NCI-H524 (cell line): Measurements from ENCODE around the gene GRK5.
"Not testable (repeated sequence)": the region's sequence is repeated elsewhere in the genome, so short reads cannot be mapped to it uniquely, and the experiment has no call there.

Experiments used
- DNase-seq, 2 experiments: peaks; one replicate each; lab custom pipeline; 2025; lab: John Stamatoyannopoulos, UW

GRK5 gene

DNA sequence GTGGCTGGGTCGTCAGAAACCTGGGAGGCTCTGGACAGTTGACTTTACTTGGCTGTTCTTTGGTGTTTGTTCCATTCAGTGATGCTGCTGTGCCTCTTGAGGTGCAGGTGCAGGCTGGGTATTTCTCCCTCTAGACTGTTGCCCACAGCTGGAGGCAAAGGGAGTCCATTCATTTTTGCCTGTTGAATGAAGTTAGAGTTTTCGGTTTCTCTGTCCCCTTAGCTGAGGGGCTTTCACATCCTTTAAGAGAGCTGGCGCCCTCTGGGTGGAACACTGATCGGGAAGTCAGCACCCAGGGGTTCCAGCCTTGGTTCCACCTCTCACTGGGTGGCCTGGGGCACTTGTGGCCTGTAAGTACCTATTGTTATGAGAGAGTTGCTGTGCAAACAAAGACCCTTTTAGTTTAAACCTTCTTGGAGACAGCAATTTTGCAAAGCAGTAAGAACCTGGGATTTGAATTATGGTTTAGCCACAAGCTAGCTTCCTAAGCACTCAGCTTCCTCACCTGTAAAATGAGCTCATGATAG is 67.2 kb downstream of the GRK5 start:
- no peak for DNase-seq

DNA sequence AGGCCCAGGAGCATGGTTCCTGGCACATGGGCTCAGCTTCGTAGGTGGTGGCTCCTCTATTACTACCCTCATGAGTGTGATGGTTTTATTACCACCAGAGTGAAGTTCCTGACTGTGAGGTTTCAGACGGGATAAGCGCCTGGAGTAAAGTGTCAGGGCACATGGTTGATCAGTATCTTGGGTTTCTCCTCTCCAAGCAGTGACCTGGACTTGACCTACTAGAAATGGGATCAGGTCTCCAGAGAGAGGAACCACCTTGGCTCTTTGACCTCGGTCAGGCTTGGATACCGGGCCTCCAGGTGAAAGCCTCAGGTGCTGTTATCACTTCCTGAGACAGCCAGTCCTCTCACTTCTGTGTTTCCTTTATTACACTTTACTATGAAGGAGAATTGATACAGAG is 67.7 kb downstream of the GRK5 start:
- DNase-seq = no peak

DNA sequence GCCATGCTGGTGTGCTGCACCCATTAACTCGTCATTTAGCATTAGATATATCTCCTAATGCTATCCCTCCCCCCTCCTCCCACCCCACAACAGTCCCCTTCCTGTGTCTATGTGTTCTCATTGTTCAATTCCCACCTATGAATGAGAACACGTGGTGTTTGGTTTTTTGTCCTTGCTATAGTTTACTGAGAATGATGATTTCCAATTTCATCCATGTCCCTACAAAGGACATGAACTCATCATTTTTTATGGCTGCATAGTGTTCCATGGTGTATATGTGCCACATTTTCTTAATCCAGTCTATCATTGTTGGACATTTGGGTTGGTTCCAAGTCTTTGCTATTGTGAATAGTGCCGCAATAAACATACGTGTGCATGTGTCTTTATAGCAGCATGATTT is 68.8 kb downstream of the GRK5 start:
- DNase-seq = not testable (repeated sequence)

DNA sequence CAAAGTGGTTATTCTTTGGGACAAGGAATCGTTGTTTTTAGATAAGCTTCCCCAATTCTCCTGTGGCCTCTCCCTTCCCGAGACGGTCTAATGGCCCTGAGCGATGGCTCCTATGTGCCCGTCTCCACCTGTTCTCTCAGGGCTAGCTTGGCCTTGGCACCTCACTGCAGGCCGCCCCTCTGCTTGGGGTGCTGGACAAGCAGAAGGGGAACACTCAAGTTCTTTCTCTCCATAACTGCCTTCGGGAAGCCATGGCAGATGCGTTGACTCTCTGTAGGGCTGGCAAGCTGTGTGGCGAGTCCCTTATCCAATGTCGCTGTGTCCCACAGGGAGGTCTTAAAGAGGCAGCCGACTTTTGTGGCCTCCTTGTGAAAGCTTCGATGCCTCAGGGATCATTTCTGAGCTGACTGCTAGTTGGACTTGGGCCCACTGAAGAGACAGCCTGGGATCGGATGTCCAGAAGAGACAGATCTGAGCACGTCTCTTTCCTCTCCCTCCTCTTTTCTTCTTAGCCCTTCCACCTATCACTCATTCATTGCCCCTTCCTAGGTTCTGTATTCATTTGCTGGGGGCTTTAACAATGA is 70.8 kb downstream of the GRK5 start:
- peak in 1 of 2 experiments; percentile 19 for DNase-seq

DNA sequence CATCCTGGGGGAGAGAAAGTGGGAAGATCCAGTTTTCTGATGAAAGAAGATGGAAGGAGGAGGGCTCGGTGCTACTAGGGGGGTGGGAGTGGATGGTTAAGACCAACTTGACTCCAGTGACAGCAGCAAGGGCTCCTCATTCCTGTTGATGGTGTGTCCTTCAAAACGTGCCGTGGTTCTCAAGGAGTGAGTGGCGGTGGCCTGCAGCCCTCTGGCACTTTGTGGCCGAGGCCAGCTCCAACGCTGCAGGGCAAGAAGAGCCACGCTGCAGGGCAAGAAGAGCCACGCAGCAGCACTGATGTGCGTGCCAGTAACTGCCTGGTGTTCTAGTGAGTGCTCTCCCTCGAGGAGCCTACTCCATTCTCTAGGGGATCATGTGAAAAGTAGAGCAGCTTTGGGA is 72.1 kb downstream of the GRK5 start:
- DNase-seq = no peak

DNA sequence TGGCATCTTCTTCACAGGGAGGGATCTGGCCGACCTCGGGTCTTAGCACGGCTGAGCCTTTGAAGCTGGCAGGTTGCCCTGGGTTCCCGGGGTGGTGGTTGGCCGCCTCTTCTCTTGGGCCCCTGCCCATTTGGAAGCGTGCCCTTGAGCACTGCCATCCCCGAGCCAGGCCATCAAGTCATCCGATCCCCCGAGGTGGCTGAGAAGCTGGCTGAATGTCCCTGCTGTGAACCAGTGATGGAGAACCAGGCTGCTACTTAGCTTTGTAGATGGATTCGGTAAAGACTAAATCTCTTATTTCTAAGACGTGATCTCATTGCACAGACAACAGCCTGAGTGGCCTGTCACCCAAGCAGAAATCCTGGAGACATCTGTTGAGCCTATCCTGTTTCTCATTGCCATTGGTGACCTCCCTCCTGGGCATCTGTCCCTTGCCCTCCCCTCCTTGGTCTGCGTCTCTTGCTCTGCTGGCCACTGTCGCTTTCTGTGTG is 74.3 kb downstream of the GRK5 start:
- peak; percentile 74 to 91 for DNase-seq

DNA sequence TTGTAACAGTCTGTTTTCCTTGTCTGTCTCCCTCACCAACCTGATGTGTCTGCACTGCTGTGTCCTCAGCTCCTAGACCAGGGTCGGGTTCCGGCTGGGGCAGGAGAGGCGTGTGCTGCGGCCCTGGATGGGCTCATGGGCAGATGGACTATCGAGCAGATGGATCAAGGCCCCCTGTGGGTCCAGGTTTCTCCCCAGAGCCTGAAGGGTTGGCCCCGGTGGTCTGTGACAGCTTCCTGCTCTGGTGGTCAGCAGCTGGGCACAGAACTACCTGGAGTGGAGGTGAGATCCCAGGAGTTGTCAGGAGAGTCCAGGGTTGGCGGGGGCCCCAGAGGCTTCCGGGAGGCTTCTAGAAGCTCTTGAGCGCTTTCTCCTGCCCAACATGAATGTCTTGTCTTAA is 75.1 kb downstream of the GRK5 start:
- DNase-seq = peak in 1 of 2 experiments; percentile 21

DNA sequence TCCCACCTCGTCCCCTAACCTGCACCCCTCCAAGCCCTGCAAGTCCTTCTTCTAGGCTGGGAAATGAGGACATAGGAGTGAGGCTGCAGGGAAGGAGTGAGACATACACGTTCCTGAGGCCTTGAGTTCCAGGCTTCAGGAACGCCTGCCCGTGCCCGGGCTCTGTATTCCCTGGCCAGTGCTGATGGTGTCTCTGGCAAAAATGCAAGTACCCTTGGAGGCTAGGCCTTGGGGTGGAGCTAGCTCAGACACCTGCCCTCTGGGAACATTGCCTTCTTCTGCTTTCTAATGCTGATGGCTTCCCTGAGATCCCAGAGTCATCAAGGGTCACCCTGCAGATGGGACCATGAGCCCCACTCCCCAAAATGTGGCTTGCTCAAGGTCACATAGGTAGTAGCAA is 76.0 kb downstream of the GRK5 start:
- no peak for DNase-seq

DNA sequence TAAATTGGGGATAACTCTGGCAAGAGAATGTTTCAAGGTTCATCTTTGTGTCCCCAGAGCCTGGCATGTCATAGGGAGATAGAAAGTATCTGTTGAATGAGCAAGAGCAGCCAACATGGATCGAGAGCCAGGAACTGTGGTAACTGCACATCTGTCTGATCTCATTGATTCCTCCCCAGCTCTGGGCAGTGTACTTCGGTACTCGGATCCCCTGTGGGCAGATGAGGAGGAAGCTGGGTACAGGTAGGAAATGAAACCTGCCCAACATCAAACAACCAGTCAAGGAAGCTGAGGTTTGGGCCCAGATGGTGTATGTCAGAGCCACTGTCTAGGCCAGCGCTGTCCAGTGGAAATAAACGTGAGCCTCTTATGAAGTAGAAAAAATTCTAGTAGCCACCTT is 76.4 kb downstream of the GRK5 start:
- no peak for DNase-seq

DNA sequence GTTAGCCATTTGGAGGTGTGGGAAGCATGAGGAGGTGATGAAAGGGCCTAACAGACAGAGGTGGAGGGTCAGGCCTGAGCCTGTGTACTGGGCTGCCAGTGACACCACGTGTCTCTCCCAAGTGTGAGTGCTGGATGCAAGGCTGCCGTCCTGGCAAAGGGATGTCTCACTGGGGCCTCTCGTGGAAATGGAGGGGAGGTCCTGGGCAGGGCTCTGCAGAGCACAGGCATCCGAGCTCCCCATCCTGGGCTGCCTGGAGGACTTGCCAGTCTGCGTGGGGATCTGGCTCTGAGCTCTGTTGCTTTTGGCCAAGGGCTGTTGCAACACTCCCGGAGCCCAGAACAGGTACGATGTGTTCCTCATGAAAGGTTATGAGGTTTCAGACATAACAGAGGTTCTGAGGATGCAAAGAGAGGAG is 77.3 kb downstream of the GRK5 start:
- no peak for DNase-seq

DNA sequence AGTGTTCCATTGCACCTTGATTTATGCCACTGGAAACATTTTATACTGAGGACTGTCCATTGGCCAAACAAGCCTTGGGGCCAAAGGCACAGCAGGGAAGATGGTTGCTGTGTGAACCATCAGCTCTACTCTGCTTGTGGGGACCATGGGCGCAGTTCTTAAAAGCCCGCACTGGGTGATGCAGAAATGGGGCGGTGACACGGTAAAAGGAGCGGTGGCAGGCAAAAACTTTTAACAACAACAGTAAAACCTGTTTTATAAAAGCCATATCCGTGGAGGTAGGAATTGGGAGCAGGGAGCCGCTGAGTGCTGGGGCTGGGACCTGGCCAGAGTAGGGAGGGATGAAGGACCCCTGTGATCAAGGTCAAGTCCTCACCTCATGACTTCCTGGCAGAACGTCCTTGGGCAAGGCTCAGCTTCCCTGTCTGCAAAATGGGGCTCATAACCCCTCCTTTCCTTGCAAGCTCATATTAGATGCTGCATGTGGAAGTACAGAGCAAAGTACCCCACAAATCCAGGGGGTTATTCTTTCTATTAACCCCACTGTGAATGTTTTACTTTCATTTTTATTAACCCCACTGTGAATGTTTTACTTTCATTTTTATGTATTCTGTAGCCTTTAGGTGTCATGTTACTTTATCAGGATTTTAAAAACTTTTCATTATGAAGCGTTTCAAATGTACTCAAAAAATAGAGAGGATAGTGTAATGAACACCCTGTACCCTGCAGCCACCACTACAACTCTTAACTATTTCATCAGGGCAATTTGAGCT is 78.3 kb downstream of the GRK5 start:
- no peak for DNase-seq

DNA sequence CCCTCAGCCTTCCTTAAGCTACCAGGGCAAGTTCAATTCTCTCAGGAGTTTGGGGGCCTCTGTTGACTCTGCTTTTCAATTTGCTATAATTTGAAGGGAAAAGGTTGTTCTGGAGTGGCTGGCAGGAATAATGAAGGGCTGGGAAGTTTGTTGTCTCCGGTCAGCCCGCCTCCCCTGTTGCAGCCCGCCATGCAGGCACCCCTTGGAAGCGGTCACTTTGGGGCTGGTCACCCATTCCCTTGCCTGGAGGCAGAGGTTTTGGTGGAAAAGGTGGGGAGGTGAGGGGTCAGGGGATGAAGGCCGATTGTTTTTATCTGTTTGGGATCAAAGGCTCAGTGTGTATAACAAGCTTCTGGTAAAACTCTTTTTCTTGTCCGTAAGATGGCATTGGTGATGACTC is 79.1 kb downstream of the GRK5 start:
- no peak for DNase-seq

DNA sequence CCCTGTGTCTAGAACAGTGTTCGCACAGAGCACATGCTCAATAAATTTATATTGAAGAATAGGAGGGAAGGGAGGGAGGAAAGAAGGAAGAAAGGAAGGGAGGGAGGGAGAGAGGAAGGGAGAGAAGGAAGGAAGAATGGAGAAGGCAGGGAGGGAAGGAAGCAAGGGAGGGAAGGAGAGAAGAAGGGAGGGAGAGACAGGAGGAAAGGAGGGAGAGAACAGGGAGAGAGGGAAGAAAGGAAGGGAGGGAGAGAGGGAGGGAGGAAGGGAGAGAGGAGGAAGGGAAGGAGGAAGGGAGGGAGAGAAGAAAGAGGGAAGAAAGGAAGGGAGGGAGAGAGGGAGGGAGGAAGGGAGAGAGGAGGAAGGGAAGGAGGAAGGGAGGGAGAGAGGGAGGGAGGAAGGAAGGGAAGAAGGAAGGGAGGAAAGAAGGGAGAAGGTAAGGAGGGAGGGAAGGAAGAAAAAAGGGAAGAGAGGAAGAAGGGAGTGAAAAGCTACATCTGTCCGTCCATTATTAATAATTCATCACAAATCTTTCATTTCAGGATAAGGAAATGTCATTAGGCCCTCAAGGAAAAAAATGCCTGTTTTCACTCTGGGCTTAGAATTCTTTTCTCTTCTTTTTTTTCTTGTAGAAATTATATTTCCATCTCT is 79.7 kb downstream of the GRK5 start:
- no peak for DNase-seq

DNA sequence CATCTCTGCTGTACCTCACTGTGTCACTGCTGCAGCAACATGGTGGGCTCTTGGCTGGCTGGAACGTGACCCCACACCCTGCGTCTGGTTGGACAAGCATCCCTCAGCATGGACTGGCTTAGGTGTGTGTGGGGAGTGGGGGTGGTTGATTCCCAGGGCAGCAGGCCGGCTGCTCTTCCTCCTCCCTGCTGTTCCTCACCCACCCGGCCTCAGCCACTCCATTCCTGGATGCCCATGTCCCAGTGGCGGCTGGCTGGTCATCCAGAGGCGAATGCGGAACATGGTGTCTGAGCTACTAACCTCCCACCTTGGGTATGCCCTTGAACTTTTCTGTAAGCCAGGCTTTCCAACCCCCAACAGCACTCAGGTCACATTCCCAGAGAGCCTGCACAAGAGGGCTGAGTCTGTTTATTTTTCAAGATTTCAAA is 81.2 kb downstream of the GRK5 start:
- no peak for DNase-seq

DNA sequence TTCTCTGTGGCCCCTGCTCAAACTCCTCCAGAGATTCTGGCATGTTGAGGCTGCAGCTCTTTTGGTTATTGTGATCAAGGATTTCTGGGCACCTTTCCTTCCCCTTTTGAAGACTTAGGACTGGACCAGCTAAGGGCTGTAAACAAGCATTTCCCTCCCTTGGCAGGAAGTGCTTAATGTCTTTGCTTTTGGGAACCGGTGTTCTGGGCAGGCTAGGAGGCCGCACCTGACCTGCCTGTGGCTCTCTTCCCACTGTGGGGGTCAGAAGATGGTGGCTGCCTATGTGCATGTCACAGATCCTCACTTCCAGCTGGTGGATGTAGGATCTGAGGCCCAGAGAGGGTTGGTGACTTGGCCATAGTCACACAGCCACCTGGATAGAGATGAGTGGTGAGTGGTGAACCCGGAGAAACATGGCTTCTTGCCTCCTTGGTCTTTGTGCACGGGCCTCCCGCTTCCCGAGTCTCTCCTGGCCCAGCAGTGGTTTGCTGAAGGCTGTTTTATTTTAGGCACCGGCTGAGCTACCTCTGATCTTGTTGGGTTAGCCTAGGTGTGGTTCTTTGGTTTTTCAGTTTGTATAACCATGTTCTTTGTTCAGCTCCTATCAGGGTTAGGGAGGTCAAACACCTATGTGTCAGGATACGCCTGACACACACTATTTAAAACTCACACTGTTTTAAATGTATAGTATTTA is 82.0 kb downstream of the GRK5 start:
- no peak for DNase-seq

DNA sequence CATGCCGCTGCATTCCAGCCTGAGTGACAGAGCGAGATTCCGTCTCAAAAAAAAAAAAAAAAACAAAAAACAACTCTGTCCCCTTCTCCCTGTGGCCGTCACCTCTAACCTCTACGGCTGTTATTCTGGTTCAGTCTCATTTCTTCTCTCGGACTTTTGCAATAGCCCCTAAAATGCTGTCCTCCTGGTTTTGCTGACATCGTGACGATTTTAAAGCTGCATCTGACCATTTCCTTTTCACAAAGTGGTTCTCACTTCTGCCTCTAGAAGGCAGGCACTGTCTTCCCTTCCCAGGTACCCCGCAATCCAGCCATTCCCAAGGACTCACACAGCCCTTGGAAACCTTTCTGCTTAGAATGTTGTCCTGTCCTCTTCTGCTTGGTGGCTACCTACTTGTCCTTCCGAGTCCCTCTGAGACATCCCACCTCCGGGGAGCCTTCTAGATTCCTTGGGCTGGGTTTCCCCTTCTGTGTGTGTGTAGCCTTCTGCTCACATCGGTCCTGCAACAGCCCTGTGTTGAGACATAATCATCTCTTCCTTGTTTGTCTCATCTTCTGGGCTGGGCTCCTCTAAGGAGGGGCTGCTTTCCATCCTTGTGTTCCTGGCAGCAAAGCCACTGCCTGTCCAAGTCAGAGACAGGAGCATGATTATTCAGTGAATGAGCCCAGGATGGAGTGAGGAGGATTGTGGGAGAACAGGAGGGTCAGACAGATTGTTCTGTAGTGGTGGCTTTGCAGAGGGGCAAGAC is 83.1 kb downstream of the GRK5 start:
- no peak for DNase-seq

DNA sequence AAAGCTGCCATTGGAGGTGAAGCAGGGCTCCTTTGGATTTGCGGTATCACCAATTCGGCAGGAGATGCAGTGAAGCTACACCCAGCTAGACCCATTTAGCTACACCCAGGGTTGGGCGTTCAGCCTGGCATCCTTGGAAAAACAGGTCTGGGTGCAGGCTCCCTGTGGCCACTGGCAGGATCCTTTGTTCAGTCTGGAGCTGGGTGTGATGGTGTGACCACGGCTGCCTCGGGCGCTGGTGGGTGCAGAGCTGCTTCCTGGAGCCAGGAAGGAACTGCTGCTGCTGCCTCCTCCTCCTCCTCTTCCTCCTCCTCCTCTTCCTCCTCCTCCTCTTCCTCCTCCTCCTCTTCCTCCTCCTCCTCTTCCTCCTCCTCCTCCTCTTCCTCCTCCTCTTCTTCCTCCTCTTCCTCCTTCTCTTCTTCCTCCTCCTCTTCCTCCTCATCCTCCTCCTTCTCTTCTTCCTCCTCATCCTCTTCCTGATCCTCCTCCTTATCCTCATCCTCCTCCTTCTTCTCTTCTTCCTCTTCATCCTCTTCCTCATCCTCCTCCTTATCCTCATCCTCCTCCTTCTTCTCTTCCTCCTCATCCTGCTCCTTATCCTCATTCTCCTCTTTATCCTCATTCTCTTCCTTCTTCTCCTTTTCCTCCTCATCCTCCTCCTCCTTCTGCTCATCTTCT is 84.0 kb downstream of the GRK5 start:
- DNase-seq = no peak

DNA sequence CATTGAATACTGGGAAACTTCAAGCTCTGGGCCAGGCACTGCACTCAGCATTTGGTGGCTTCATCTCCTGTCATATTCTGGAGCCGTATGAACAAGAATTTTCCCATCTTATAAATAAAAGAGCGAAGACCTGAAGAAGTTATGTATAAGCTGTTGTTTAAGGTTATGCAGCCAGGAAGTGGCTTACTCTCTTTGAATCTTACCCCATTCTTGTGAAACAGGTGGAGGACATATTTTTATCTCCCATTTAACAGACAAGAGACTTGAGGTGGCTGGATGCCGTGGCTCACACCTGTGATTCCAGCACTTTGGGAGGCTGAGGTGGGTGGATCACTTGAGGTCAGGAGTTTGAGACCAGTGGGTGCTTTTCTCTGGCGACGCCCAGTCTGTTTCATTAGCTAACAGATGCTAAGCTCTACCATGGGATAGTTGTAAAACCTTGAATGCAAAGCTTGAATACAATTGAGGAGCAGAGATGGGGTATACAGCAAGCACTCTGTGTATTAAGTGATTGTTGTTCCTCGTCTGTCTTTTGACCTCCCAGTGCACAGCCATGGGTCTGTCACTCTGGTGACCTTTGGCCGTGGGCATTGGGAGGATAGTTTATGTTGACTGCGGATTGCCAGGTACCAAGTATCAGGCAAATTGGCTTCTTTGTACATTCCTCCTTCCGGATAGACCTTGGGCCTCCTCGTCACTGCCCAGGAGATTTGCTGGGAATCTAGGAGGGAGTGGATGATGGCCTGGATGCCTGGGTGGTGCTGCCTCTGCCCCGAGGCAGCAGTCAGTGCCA is 85.8 kb downstream of the GRK5 start:
- no peak for DNase-seq

DNA sequence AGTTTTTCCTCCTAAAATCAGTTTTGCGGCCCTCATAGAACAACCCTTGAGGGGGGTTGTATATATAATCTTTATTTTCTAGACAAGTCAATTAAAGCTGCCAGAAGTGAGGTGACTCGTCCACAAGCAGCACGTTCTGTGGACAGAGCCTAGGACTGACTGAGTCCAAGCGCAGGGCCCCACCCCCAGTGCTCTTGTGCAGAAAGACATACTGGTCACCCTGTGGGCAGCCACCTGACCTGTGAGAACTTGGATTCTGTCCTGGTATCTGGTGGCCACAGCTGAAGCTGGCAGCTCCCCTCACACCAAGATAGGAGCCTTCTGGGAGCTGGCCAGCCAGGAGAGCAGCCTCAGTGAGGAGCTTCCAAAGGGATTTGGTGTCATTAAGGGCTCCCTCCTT is 89.3 kb downstream of the GRK5 start:
- no peak for DNase-seq
